Sigmoid colon (tissue), 7 donors: Measurements from ENCODE around the gene GSTT4. TPM values are rescaled to one million over a fixed set of nuclear protein-coding genes. Genes with fewer than 3 reads are reported as not detected.

Experiments
- DNase-seq: peaks from one replicate; pipeline ENCODE4 v3.0.0-alpha.2; 2019
- H3K27ac ChIP-seq, 4 donors: fragments of 200-600 bp; sonication (generic); one replicate each; pipeline ENCODE4 v1.5.1; 2016 to 2019; ENCODE audit warnings: mild to moderate bottlenecking in 1 of 4
- H3K27me3 ChIP-seq, 3 donors: fragments of 200-600 bp; sonication (generic); one replicate each; pipeline ENCODE4 v1.5.1; 2019; ENCODE audit warnings: mild to moderate bottlenecking in 1 of 3
- H3K36me3 ChIP-seq, 4 donors: fragments of 200-600 bp; sonication (generic); one replicate each; pipeline ENCODE4 v1.5.1; 2016 to 2019
- H3K4me1 ChIP-seq, 4 donors: fragments of 200-600 bp; sonication (generic); one replicate each; pipeline ENCODE4 v1.5.1; 2017 to 2019
- H3K4me3 ChIP-seq, 4 donors: fragments of 200-600 bp; sonication (generic); one replicate each; pipeline ENCODE4 v1.5.1; 2017 to 2019; ENCODE audit warnings: mild to moderate bottlenecking in 2 of 4, moderate library complexity in 1 of 4
- H3K9me3 ChIP-seq, 4 donors: fragments of 200-600 bp in 3 of 4; sonication (generic) in 3 of 4; one replicate each; pipeline versions ENCODE4 v1.5.1 to v1.6.1; 2013 to 2019
- EP300 ChIP-seq, 4 donors: sonication (generic); formaldehyde crosslinking; IDR thresholded peaks; one replicate each; pipeline ENCODE4 v1.6.1; 2017; ENCODE audit warnings: antibody characterized with exemption in 4 of 4
- POLR2A ChIP-seq, 2 donors: fragments of 450-650 bp; IDR thresholded peaks; one replicate each; pipeline ENCODE4 v1.6.1; 2016; ENCODE audit warnings: antibody characterized with exemption in 2 of 2, mild to moderate bottlenecking in 2 of 2, moderate library complexity in 2 of 2
- POLR2AphosphoS5 ChIP-seq, 4 donors: sonication (generic); formaldehyde crosslinking; IDR thresholded peaks; one replicate each; pipeline ENCODE4 v1.6.1; 2017; ENCODE audit warnings: antibody characterized with exemption in 4 of 4
- WGBS, 2 donors: extraction: QIAGEN DNeasy Blood & Tissue Kit; methylation state at CpG; one replicate each; pipeline ENCODE4 v1.1.7; 2013; 5-methylcytosine and 5-hydroxymethylcytosine counted together
- intact Hi-C: fragments of 100-400 bp; cut with DNase I; formaldehyde crosslinking; loops from one replicate; pipeline ENCODE4 v1.15.1; 2023
- polyA plus RNA-seq, 3 donors: library from polyadenylated mRNA; stranded (reverse); fragments of 200-250 nt; gene quantifications; one replicate each; pipeline ENCODE4 v1.2.3, GENCODE V29; 2013
- total RNA-seq, 4 donors: library from RNA; depleted of rRNA; stranded (reverse); fragments of >200 nt; gene quantifications; one replicate each; pipeline ENCODE4 v1.1.0, GENCODE V29; 2016
- TF ChIP-seq, protein P1 (sequence below), 4 experiments: fragments of 450-650 bp in 3 of 4; fragments of 200-600 bp in 1 of 4; IDR thresholded peaks; one replicate each; pipeline ENCODE4 v1.5.1; 2016 to 2019; ENCODE audit warnings: antibody characterized with exemption in 4 of 4, mild to moderate bottlenecking in 3 of 4, moderate library complexity in 2 of 4
- donor health status: healthy with polysubstance abuse.
- donor health status: Bipolar disorder and iron deficiency.
- donor health status: healthy.

GSTT4 gene
- total and polyA plus RNA-seq, 7 donors = not detected

DNA sequence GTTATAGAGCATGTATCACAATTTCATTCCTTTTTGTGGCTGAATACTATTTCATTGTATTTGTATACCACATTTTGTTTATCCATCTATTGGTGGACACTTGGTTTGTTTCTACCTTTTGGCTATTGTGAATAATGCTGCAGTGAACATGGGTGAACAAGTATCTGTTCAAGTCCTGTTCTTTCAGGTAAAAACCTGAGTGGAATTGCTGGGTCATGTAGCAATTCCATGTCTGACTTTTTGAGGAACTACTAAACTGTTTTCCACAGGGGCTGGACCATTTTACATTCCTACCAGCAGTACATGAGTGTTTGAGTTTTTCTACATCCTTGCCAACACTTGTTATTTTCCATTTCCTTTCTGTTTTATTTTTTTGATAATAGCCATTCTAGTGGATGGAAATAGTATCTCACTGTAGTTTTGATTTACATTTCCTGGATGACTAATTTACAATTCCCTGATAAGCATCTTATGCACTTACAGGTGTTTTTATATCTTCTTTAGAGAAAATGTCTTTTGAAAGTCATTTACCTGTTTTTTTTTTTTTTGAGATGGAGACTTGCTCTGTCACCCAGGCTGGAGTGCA, 18.0 kb upstream of the GSTT4 start:
- TF ChIP-seq POLR2A (IDR thresholded peaks at IDR 0.05) = no peak
- TF ChIP-seq POLR2AphosphoS5 (IDR thresholded peaks at IDR 0.05) = no peak
- TF ChIP-seq, protein P1, sequence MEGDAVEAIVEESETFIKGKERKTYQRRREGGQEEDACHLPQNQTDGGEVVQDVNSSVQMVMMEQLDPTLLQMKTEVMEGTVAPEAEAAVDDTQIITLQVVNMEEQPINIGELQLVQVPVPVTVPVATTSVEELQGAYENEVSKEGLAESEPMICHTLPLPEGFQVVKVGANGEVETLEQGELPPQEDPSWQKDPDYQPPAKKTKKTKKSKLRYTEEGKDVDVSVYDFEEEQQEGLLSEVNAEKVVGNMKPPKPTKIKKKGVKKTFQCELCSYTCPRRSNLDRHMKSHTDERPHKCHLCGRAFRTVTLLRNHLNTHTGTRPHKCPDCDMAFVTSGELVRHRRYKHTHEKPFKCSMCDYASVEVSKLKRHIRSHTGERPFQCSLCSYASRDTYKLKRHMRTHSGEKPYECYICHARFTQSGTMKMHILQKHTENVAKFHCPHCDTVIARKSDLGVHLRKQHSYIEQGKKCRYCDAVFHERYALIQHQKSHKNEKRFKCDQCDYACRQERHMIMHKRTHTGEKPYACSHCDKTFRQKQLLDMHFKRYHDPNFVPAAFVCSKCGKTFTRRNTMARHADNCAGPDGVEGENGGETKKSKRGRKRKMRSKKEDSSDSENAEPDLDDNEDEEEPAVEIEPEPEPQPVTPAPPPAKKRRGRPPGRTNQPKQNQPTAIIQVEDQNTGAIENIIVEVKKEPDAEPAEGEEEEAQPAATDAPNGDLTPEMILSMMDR (IDR thresholded peaks at IDR 0.05) = no peak
- TF ChIP-seq EP300 (IDR thresholded peaks at IDR 0.05) = no peak
- no peak overlapping the region for H3K4me3 ChIP-seq
- DNase-seq = no peak
- H3K9me3 ChIP-seq = no peaks in the 10 kb centered on the region
- intact Hi-C loops = no loop called here
- H3K4me1 ChIP-seq = peaks cover 0 to 5% (median 0%) of the 10 kb centered on the region in 4 donors
- H3K27ac ChIP-seq = no peak overlapping the region
- no peaks in the 10 kb centered on the region for H3K27me3 ChIP-seq
- peaks cover 0 to 5% (median 0%) of the 10 kb centered on the region in 4 donors for H3K36me3 ChIP-seq

DNA sequence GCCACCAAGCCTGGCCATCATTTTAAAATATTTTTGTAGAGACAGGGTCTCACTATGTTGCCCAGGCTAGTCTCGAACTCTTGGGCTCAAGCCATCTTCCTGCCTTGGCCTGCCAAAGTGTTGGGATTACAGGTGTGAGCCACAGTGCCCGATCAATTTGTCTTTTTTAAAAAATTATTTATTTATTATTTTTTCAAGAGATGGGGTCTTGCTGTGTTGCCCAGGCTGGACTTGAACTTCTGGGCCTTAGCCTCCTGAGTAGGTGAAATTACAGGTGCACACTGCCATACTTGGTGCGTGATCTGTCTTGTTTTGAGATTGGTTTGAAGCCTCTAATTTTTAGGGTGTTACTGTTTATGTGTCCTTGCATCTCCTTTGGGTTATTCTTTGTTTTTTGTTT, 16.1 kb upstream of the GSTT4 start:
- DNase-seq = no peak
- Histone ChIP-seq H3K4me3 (no peak overlapping the region), H3K36me3 (peaks cover 0 to 5% (median 0%) of the 10 kb centered on the region in 4 donors), H3K4me1 (no peaks in the 10 kb centered on the region), H3K27me3 (no peaks in the 10 kb centered on the region), H3K9me3 (no peaks in the 10 kb centered on the region), H3K27ac (no peak overlapping the region)
- no peak for TF ChIP-seq POLR2AphosphoS5 (IDR thresholded peaks at IDR 0.05)
- TF ChIP-seq POLR2A (IDR thresholded peaks at IDR 0.05) = no peak
- TF ChIP-seq EP300 (IDR thresholded peaks at IDR 0.05) = no peak
- TF ChIP-seq, protein P1 (IDR thresholded peaks at IDR 0.05) = no peak
- 97% methylated on average over 3 of the region's 3 CpGs for WGBS, 2 donors
- intact Hi-C loops = no loop called here

DNA sequence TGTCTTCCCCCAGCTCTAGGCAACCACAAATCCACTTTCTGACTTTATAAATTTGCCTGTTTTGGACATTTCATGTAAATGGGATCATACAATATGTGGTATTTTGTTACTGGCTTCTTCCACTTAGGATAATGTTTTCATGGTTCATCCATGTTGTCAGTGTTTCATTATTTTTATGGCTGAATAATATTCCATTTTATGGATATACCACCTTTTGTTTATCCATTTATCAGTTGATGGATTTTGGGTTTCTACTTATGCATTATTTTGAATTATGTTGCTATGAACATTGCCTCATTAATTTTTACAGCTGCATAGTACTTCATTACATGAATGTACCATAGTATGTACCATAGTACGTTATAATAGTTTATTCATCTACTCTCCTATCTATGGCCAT, 10.9 kb upstream of the GSTT4 start:
- 94 to 95% methylated on average over 1 of the region's 1 CpG for WGBS, 2 donors
- Histone ChIP-seq H3K4me1 (peaks cover 0 to 20% (median 15%) of the 10 kb centered on the region in 4 donors), H3K36me3 (no peaks in the 10 kb centered on the region), H3K4me3 (no peak overlapping the region), H3K27me3 (no peaks in the 10 kb centered on the region), H3K27ac (no peak overlapping the region), H3K9me3 (no peaks in the 10 kb centered on the region)
- DNase-seq = no peak
- TF ChIP-seq POLR2AphosphoS5 (IDR thresholded peaks at IDR 0.05) (no peak), EP300 (IDR thresholded peaks at IDR 0.05) (no peak), POLR2A (IDR thresholded peaks at IDR 0.05) (no peak)
- TF ChIP-seq, protein P1 (IDR thresholded peaks at IDR 0.05) = no peak
- intact Hi-C loops = no loop called here

DNA sequence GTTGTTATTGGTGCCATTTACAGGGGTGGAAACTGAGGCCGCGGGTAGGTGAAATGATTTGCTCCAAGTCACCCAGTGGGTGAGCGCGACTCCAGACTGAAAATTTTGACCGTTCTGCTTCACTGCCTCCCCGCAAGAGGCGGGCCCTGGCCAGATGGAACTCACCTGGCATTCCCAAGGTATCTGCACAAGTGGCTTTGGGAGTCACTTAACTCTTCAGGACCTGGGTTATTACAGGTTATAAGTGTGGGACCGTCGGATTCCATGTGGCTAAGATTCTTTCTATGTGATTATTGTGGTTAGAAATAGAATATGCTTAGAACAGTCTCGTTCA, 6.4 kb upstream of the GSTT4 start:
- peak overlapping the region; percentile 58 to 98 (median 74) for H3K4me3 ChIP-seq
- no peaks in the 10 kb centered on the region for H3K9me3 ChIP-seq
- peak overlapping the region; percentile 78 to 89 (median 82) for H3K27ac ChIP-seq
- DNase-seq = no peak
- 0 to 1% methylated on average over 10 of the region's 10 CpGs for WGBS, 2 donors
- H3K27me3 ChIP-seq = no peaks in the 10 kb centered on the region
- H3K4me1 ChIP-seq = peaks cover 0 to 20% (median 15%) of the 10 kb centered on the region in 4 donors
- no peaks in the 10 kb centered on the region for H3K36me3 ChIP-seq
- intact Hi-C loops = loop anchor here (5.0 kb wide), 1 partner anchor 151 kb away; no protein-coding TSS in a partner anchor
- TF ChIP-seq EP300 (IDR thresholded peaks at IDR 0.05) (no peak), POLR2A (IDR thresholded peaks at IDR 0.05) (no peak), POLR2AphosphoS5 (IDR thresholded peaks at IDR 0.05) (no peak)
- TF ChIP-seq, protein P1 (IDR thresholded peaks at IDR 0.05) = no peak

DNA sequence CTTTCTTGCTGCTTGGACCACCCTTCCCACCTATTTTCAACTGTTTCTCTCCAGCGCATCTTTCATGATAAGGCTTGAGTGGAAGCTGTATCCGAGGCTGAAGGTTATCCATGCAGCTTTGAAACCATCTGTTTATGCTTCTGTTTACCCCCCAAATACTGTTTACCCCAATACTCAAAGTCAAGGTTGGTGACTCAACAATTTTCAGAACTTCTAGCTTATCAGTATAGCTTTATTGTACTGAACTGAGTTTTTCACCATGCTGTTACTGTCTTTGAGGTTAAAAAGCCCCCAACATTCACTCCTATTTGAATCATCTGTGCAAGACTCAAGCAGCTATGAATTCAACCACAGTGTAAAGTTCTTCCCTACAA, 4.8 kb upstream of the GSTT4 start:
- WGBS, 2 donors = 95% methylated on average over 2 of the region's 2 CpGs
- no peaks in the 10 kb centered on the region for H3K36me3 ChIP-seq
- H3K27me3 ChIP-seq = no peaks in the 10 kb centered on the region
- H3K4me1 ChIP-seq = peaks cover 0 to 27% (median 19%) of the 10 kb centered on the region in 4 donors
- no peak for TF ChIP-seq POLR2A (IDR thresholded peaks at IDR 0.05)
- TF ChIP-seq POLR2AphosphoS5 (IDR thresholded peaks at IDR 0.05) = no peak
- TF ChIP-seq, protein P1 (IDR thresholded peaks at IDR 0.05) = no peak
- H3K4me3 ChIP-seq = no peak overlapping the region
- H3K27ac ChIP-seq = no peak overlapping the region
- no peaks in the 10 kb centered on the region for H3K9me3 ChIP-seq
- DNase-seq = no peak
- intact Hi-C loops = loop anchor here (5.0 kb wide), 1 partner anchor 152 kb away; no protein-coding TSS in a partner anchor
